HepG2 (cell line): ENCODE data around the gene FKBP1A. TPM values are rescaled to one million over a fixed set of nuclear protein-coding genes. Genes with fewer than 3 reads are reported as not detected.

Source experiments
- ARHGAP35 ChIP-seq: sonication (generic); formaldehyde crosslinking; IDR thresholded peaks from 2 replicates; pipeline ENCODE4 v1.9.0; 2022; ENCODE audit warnings: mild to moderate bottlenecking, inconsistent platforms, moderate library complexity, missing genetic modification reagents, borderline replicate concordance
- BHLHE40 ChIP-seq: IDR thresholded peaks from 2 replicates; pipeline ENCODE4 v1.6.1; 2011; ENCODE audit warnings: low read length, improper control_type of control experiment
- GMEB1 ChIP-seq: sonication (generic); formaldehyde crosslinking; IDR thresholded peaks from 2 replicates; pipeline ENCODE4 v1.5.1; 2020; ENCODE audit warnings: missing genetic modification reagents, mild to moderate bottlenecking, borderline replicate concordance
- MBNL3 ChIP-seq: fragments of 250-450 bp; sonication (Bioruptor Pico); conservative IDR thresholded peaks from 2 replicates; pipeline ENCODE4 v1.8.0; 2022; ENCODE audit warnings: mild to moderate bottlenecking, inconsistent platforms
- MYNN ChIP-seq: sonication (generic); formaldehyde crosslinking; IDR thresholded peaks from 2 replicates; pipeline ENCODE4 v1.4.0; 2020; ENCODE audit warnings: mild to moderate bottlenecking, low read depth, missing genetic modification reagents
- REL ChIP-seq: sonication (generic); formaldehyde crosslinking; conservative IDR thresholded peaks from 2 replicates; pipeline ENCODE4 v1.8.0; 2022; ENCODE audit warnings: mild to moderate bottlenecking, missing genetic modification reagents, moderate library complexity
- TEAD3 ChIP-seq: optimal IDR thresholded peaks from 2 replicates; pipeline ENCODE3; 2016; ENCODE audit warnings: borderline replicate concordance
- ZBTB26 ChIP-seq: IDR thresholded peaks from 2 replicates; pipeline ENCODE4 v1.6.1; 2016; ENCODE audit warnings: missing compliant biosample characterization, missing genetic modification reagents, borderline replicate concordance
- ZBTB40 ChIP-seq, 2 experiments: fragments of 450-650 bp in 1 of 2; sonication (generic) in 1 of 2; formaldehyde crosslinking in 1 of 2; IDR thresholded peaks; 2 replicates each; pipeline versions ENCODE4 v1.6.1 to v1.8.0; 2016 to 2022; ENCODE audit warnings: antibody characterized with exemption in 1 of 2, mild to moderate bottlenecking in 1 of 2, missing genetic modification reagents in 1 of 2
- ZNF143 ChIP-seq: sonication (generic); formaldehyde crosslinking; IDR thresholded peaks from 2 replicates; pipeline ENCODE4 v1.4.0; 2020; ENCODE audit warnings: missing genetic modification reagents
- polyA plus RNA-seq, 8 experiments: library from polyadenylated mRNA; depleted of rRNA in 3 of 8; stranded (reverse) in 7 of 8; unstranded in 1 of 8; fragments of >200 nt; fragmentation: Illumina TruSeq in 4 of 8; extraction: Trizol in 4 of 8; gene quantifications; 2 replicates each; pipeline versions ENCODE4 v1.2.1 to v1.2.3, GENCODE V29; 2011 to 2016; ENCODE audit warnings: low read depth in 4 of 8, missing spikeins in 1 of 8, mixed read lengths in 1 of 8; ENCODE audit not compliant: insufficient read depth in 1 of 8
- total RNA-seq, 5 experiments: library from RNA; depleted of rRNA; stranded (reverse); fragments of >200 nt; fragmentation: Illumina TruSeq; extraction: Trizol; gene quantifications; 2 replicates each; pipeline ENCODE4 v1.2.3, GENCODE V29; 2016; ENCODE audit warnings: low read depth in 1 of 5
- TF ChIP-seq, protein P1 (sequence below): sonication (generic); formaldehyde crosslinking; IDR thresholded peaks from 2 replicates; pipeline ENCODE4 v1.4.0; 2020; ENCODE audit warnings: missing genetic modification reagents, borderline replicate concordance
- TF ChIP-seq, protein P2 (sequence below): sonication (generic); formaldehyde crosslinking; conservative IDR thresholded peaks from 2 replicates; pipeline ENCODE4 v1.4.0; 2020; ENCODE audit warnings: missing genetic modification reagents
- TF ChIP-seq, protein P3 (sequence below): IDR thresholded peaks from 2 replicates; pipeline ENCODE4 v1.6.1; 2016; ENCODE audit warnings: missing biosample characterization, missing genetic modification reagents, low read depth

FKBP1A gene
- total and polyA plus RNA-seq, 2 of the 13 experiments (the other 11 are each of a cell fraction or from before 2014, with no cell fraction given) = 119 to 468 TPM

- no peak for TF ChIP-seq ZBTB40 (IDR thresholded peaks at IDR 0.05)
- TF ChIP-seq ZBTB40 (CRISPR knock-in tag; IDR thresholded peaks at IDR 0.05) = no peak
- TF ChIP-seq, protein P1, sequence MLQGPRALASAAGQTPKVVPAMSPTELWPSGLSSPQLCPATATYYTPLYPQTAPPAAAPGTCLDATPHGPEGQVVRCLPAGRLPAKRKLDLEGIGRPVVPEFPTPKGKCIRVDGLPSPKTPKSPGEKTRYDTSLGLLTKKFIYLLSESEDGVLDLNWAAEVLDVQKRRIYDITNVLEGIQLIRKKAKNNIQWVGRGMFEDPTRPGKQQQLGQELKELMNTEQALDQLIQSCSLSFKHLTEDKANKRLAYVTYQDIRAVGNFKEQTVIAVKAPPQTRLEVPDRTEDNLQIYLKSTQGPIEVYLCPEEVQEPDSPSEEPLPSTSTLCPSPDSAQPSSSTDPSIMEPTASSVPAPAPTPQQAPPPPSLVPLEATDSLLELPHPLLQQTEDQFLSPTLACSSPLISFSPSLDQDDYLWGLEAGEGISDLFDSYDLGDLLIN (CRISPR knock-in tag) = no peak
- TF ChIP-seq, protein P2, sequence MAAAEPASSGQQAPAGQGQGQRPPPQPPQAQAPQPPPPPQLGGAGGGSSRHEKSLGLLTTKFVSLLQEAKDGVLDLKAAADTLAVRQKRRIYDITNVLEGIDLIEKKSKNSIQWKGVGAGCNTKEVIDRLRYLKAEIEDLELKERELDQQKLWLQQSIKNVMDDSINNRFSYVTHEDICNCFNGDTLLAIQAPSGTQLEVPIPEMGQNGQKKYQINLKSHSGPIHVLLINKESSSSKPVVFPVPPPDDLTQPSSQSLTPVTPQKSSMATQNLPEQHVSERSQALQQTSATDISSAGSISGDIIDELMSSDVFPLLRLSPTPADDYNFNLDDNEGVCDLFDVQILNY (CRISPR knock-in tag) = no peak
- 0 out of 2 replicates have a peak, but pooled peaks have one; percentile 48 for TF ChIP-seq MYNN
- no peak for TF ChIP-seq ARHGAP35 (CRISPR knock-in tag)
- no peak for TF ChIP-seq MBNL3 (CRISPR knock-in tag)
- no peak for TF ChIP-seq REL (CRISPR knock-in tag)
- no peak for TF ChIP-seq ZBTB26
- no peak for TF ChIP-seq BHLHE40
- TF ChIP-seq TEAD3 (CRISPR knock-in tag) = no peak
- no peak for TF ChIP-seq GMEB1 (CRISPR knock-in tag)
- TF ChIP-seq, protein P3, sequence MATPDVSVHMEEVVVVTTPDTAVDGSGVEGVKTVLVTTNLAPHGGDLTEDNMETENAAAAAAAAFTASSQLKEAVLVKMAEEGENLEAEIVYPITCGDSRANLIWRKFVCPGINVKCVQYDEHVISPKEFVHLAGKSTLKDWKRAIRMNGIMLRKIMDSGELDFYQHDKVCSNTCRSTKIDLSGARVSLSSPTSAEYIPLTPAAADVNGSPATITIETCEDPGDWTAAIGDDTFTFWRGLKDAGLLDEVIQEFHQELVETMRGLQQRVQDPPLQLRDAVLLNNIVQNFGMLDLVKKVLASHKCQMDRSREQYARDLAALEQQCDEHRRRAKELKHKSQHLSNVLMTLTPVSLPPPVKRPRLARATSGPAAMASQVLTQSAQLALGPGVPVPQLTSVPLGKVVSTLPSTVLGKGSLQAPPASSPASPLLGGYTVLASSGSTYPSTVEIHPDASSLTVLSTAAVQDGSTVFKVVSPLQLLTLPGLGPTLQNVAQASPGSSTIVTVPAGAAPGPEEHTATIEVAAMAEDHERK (CRISPR knock-in tag) = no peak
- TF ChIP-seq ZNF143 (CRISPR knock-in tag) = no peak
Measured at GRCh38 chr20:1423625-1424106, 30.8 kb upstream of the FKBP1A start (continued).
